Dendritic cell treated with granulocyte-macrophage colony-stimulating factor and Interleukin-4, amounts not matched to agents 40 ng/mL and 50 ng/mL, for 4 days (primary cell): Measurements from ENCODE around the gene VGLL4.

Experiments used
- H3K27ac Mint-ChIP-seq: one replicate; pipeline ENCODE4 v1.8.0; 2022; ENCODE audit warnings: mild to moderate bottlenecking, mixed read lengths
- H3K27me3 Mint-ChIP-seq: one replicate; pipeline ENCODE4 v1.8.0; 2022; ENCODE audit warnings: mild to moderate bottlenecking, mixed read lengths
- H3K36me3 Mint-ChIP-seq: one replicate; pipeline ENCODE4 v1.8.0; 2022; ENCODE audit warnings: low read depth, mixed read lengths
- H3K4me1 Mint-ChIP-seq: one replicate; pipeline ENCODE4 v1.8.0; 2022; ENCODE audit warnings: low read depth, mixed read lengths
- H3K4me3 Mint-ChIP-seq: one replicate; pipeline ENCODE4 v1.8.0; 2022; ENCODE audit warnings: mild to moderate bottlenecking, moderate library complexity, mixed read lengths
- H3K9me3 Mint-ChIP-seq: one replicate; pipeline ENCODE4 v1.8.0; 2022; ENCODE audit warnings: mixed read lengths
- intact Hi-C: fragments of 100-400 bp; cut with micrococcal nuclease; formaldehyde crosslinking; loops from one replicate; pipeline ENCODE4 v1.15.0; 2022

The VGLL4 gene

DNA sequence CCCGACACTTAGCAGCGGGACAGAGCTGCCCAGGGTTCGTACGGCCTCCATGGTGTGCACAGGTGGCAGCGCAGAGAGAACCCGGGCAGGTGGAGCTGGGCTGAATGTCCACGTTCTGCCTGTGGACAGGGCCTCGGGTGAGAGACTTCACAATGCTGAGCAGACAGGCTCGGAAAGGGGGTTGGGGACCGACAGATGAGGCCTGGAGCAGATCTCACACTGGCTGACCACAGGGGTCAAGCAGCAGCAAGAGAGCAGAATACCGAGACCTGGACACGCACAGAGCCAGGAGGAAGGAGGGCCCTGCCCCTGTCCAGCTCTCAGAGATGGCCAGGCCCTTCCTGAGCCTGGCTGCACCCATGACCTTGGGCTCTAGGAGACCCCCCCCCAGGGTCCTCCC is 83.0 kb downstream of the VGLL4 start:
- no peaks in the 10 kb centered on the region for H3K9me3 Mint-ChIP-seq
- no peak overlapping the region for H3K4me3 Mint-ChIP-seq
- peaks cover 97% of the 10 kb centered on the region for H3K36me3 Mint-ChIP-seq
- intact Hi-C loops, result no loop called here
- H3K27ac Mint-ChIP-seq, result no peak overlapping the region
- H3K27me3 Mint-ChIP-seq, result no peaks in the 10 kb centered on the region
- no peaks in the 10 kb centered on the region for H3K4me1 Mint-ChIP-seq

DNA sequence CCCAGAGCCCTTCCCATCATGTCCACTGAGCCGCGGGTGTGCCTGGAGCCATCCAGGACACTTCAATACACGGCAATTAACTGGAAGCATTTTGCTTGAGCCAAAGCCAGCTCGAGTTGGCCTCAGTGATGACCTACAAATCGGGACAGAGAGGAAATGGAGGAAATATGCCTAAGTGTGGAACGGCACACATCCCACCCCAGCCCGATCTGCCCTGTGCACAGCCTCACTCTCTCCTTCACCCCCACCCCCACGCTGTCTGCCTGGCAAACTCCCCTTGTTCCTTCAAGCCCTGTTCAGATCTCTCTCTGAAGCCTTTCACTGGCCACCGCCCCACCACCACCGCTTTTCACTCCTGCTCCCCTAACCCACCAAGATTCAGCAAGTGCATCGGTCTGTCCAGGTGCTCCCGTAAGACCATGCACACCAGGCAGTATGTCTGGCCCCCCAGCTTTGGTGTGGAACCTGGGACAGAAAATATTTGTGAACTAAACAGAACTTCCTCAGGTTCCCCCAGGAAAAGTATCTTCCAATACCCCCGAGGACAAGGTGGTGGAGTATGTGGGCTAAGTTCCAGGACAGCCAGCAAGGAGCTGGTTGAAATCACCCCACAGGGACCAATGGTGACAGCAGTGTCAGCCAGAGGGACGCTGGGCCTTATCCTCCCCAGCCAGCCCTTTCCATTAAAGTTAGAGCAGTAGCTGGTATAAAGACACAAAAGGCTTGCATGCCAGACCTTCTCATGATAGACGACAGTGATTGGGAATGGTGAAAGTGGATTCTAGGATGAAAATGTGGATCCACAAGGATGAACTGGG is 83.7 kb downstream of the VGLL4 start:
- H3K36me3 Mint-ChIP-seq, result peaks cover 97% of the 10 kb centered on the region
- H3K27ac Mint-ChIP-seq, result peak overlapping the region; percentile 33

DNA sequence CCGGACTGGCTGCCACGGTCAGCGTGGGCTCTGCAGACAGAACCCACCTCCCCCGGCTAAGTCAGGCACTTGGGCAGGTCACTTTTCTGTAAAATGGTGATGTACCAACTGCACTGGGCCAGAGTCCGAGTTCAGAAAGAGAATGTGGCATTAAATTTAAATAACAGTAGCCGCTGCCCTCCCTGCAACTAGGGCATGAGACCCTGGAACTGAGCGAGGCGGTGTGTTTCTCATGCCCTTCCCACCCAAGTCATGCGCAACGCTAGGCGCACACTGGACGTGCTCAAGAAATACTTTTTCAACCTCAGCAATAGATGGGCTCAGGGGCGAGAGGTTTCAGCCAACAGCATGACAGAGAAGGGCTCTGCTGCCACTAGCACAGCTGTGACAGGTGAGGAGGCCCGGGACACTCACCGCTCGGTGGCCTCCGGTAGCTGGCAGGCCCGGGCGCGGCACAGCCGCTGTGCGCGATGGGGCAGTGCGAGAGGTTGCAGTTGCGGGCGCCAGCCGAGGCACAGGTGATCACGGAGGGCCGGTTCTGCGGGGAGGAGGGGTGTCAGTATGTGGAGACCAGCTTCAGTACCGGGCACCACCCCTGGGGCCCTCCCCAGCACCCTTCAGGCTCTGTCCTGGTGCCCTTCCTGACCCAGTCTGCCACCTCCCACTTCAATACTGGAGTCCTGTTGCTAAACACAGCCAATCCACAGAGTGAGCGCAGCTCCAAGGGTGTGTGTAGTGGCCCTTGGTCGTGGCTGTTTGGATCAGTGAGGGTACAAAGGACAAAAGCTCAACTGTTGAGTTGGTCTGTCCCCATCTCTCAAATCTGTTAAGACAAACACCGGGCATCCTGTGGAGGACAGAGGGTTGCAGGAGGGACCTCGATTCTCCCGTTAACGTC is 84.5 kb downstream of the VGLL4 start:
- no peaks in the 10 kb centered on the region for H3K9me3 Mint-ChIP-seq
- intact Hi-C loops, result no loop called here
- H3K27me3 Mint-ChIP-seq, result no peaks in the 10 kb centered on the region
- no peaks in the 10 kb centered on the region for H3K4me1 Mint-ChIP-seq
- peaks cover 97% of the 10 kb centered on the region for H3K36me3 Mint-ChIP-seq
- no peak overlapping the region for H3K4me3 Mint-ChIP-seq
- peak overlapping the region; percentile 33 for H3K27ac Mint-ChIP-seq

More for the DNA sequence above, 83.7 kb downstream of the VGLL4 start:
- Mint-ChIP-seq H3K4me1 (no peaks in the 10 kb centered on the region), H3K9me3 (no peaks in the 10 kb centered on the region), H3K27me3 (no peaks in the 10 kb centered on the region), H3K4me3 (no peak overlapping the region)
- intact Hi-C loops, result no loop called here

DNA sequence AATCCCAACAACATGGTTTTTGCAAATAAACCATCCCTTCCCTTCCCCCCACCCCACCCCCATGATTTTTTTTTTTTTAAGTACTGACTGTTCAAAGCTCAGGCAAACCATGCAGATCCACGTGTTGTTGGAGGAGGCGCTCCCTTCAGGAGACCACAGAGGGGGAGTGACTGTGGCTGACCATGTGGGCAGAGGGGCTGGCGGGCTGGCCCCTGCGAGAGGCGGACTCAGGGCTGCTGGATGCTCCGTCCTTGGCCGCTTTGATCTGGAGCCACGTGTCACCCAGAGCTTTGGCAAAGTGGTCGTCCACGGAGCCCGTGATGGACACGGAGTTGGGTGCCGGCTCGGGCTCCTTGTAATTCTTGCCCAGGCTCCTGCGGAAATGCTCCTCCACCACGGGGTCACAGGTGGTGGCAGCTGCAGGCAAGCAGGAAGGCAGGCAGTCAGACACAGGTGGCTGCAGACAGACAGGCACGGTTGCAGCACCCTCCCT is 85.3 kb downstream of the VGLL4 start:
- intact Hi-C loops, result no loop called here
- H3K9me3 Mint-ChIP-seq, result no peaks in the 10 kb centered on the region

DNA sequence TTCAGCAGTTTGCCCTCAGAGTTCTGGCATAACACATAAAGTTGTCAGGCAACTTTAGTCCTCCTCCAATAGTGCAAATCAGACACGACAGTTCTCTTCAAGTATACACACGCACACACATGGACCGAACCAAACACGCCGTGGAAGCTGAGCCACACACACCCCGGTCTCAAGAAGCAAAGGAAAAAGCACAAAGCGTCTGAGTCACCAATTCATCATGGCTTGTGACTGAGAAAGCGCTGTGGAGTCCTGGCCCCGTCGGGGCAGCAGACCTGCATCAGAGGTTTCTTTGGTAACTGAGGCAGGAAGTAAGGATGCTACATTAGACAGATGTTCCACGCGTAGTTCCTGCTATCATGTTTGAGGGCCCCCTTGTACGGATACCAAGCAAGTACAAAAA is 85.7 kb downstream of the VGLL4 start:
- Mint-ChIP-seq H3K4me1 (no peaks in the 10 kb centered on the region), H3K27ac (no peak overlapping the region), H3K27me3 (no peaks in the 10 kb centered on the region), H3K36me3 (peaks cover 97% of the 10 kb centered on the region), H3K9me3 (no peaks in the 10 kb centered on the region), H3K4me3 (no peak overlapping the region)
- intact Hi-C loops, result no loop called here

More for the DNA sequence above, 85.3 kb downstream of the VGLL4 start:
- H3K4me3 Mint-ChIP-seq, result no peak overlapping the region
- H3K36me3 Mint-ChIP-seq, result peaks cover 97% of the 10 kb centered on the region
- H3K4me1 Mint-ChIP-seq, result no peaks in the 10 kb centered on the region
- no peak overlapping the region for H3K27ac Mint-ChIP-seq
- no peaks in the 10 kb centered on the region for H3K27me3 Mint-ChIP-seq

DNA sequence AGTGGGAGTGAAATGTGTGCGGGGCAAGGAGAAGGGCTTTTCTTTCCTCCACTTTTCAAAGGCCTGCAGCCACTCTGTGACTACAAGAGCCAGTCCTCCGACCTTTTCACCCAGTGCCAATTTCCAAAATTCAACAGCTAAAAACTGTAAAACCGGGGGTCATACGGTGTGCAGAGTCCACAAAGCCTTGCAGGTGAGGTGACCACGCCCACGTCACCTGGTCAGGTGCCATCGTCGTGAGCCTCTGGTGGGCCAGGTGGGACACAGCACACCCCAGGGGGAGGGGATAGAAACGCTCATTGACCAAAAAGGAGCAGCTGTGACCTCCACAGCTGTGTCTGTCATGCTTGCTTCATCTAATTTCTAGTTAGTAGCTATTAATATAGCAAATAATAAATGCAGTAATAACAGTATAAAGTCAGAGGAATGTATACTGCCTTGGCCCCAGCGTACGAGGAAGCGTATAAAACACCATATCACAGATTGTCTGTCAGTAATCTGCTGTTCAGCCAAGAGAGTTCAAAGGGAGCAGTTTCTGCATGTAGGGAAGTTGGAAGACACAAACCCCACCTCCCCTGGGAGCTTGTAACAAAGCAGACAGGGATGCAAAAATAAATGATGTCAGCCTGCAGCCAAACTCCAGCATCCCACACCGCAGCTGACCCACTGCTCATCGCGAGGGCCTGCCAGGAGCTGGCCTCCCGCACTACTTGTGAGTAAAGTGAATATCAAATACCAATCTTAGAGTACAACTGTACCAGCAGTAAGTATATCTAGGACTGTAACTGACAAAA is 86.7 kb downstream of the VGLL4 start:
- Mint-ChIP-seq H3K4me1 (no peaks in the 10 kb centered on the region), H3K4me3 (no peak overlapping the region), H3K27ac (no peak overlapping the region), H3K36me3 (peaks cover 96% of the 10 kb centered on the region), H3K9me3 (no peaks in the 10 kb centered on the region), H3K27me3 (no peaks in the 10 kb centered on the region)
- intact Hi-C loops, result no loop called here

DNA sequence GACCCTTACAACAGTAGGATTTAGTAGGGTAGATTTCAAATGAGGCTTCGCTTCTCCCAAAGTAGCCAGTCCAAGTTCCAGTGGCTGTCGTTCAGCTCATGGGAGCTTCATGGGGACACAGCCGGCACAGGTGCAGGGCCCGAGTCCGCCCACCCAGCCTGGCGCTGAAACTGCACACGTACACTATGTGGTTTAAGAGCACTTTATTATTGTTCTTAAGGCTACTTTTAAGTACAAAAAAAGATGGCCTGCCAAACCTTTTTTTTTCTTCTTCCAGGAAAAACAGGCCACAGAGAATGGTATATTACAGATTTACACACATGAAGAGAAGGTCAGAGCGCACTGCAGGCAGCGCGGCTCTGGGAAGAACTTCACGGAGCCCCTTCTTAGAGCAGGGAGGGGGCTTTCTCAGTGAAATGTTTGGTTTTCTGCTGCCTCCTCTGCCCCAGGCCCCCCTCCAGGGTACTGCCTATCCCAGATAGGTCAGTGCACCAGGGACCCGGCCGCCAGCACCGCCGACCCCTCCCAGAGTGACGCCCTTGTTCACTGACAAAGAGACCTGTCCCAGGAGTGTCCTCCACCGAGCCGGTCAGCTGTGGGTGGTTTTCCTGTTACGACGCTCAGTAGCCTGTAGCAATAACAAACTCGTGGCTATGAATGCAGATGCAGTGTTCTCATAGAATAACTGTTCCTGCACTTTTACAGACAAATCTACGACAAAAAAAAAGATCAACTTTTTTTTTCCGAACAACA is 87.7 kb downstream of the VGLL4 start:
- intact Hi-C loops, result no loop called here
- Mint-ChIP-seq H3K4me1 (peaks cover 3% of the 10 kb centered on the region), H3K27me3 (no peaks in the 10 kb centered on the region), H3K4me3 (no peak overlapping the region), H3K36me3 (peaks cover 89% of the 10 kb centered on the region), H3K27ac (no peak overlapping the region), H3K9me3 (no peaks in the 10 kb centered on the region)

DNA sequence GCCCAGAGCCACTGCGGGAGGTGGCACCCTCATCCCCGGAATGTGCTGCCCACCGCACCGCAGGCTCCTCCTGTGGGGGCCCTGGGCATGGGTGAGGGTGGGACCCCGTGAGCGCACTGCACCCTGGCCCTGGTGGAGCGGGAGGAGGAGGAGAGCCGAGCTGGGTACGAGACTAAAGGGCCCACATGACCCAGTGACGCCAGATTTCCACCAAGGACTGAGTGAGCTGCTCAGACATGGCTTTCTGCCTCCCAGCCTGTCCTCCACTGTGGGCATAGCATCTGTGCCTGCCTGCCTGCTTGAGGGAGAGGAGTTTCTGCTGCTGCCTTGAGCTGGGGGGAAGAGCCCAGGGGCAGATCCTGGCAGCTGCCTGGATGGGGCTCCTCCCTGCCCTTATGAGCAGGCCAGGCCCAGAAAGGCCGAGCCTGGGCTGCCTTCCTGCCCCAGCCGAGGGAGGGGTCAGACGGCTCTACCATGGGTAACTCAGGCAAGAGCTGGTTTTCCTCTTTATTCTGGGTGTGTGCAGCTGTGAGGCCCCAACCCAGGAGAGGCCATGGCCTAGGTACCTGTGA is 88.4 kb downstream of the VGLL4 start:
- Mint-ChIP-seq H3K36me3 (peaks cover 82% of the 10 kb centered on the region), H3K27ac (no peak overlapping the region), H3K9me3 (no peaks in the 10 kb centered on the region), H3K4me3 (no peak overlapping the region), H3K4me1 (peaks cover 11% of the 10 kb centered on the region), H3K27me3 (no peaks in the 10 kb centered on the region)
- intact Hi-C loops, result no loop called here

DNA sequence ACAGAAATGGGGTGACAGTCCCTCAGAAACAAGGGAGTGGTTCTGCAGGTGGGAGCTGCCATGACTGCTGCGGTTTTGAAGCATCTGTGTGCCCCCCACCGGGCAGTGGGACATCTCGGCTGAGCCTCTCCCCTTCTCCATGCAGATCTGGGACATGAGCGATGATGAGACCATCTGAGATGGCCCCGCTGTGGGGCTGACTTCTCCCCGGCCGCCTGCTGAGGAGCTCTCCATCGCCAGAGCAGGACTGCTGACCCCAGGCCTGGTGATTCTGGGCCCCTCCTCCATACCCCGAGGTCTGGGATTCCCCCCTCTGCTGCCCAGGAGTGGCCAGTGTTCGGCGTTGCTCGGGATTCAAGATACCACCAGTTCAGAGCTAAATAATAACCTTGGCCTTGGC is 89.0 kb downstream of the VGLL4 start:
- no peaks in the 10 kb centered on the region for H3K27me3 Mint-ChIP-seq
- no peak overlapping the region for H3K4me3 Mint-ChIP-seq
- peak overlapping the region; percentile 48 for H3K27ac Mint-ChIP-seq
- peaks cover 75% of the 10 kb centered on the region for H3K36me3 Mint-ChIP-seq
- no peaks in the 10 kb centered on the region for H3K9me3 Mint-ChIP-seq
- peaks cover 14% of the 10 kb centered on the region for H3K4me1 Mint-ChIP-seq
- intact Hi-C loops, result no loop called here

DNA sequence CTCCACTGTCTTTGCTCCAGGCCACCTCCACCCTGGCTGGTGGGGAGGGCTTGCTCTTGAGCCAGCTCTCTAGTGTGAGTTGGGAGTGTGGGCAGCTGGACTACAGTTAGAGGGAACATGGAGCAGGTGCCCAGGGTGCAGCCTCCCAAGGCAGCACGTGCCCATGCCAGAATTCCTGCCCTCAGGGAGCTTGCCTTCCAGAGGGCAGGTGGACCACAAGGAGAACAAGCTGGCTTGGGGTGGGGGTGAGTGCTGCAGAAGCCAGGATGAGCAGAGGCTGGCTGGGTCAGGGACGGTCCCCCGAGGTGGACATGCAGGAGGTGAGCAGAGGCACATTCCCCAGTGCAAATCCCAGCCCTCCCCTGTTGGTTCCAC is 89.5 kb downstream of the VGLL4 start:
- H3K4me1 Mint-ChIP-seq, result peaks cover 18% of the 10 kb centered on the region
- intact Hi-C loops, result no loop called here
- H3K36me3 Mint-ChIP-seq, result peaks cover 71% of the 10 kb centered on the region
- H3K9me3 Mint-ChIP-seq, result no peaks in the 10 kb centered on the region
- no peaks in the 10 kb centered on the region for H3K27me3 Mint-ChIP-seq
- H3K27ac Mint-ChIP-seq, result peak overlapping the region; percentile 48
- H3K4me3 Mint-ChIP-seq, result no peak overlapping the region

DNA sequence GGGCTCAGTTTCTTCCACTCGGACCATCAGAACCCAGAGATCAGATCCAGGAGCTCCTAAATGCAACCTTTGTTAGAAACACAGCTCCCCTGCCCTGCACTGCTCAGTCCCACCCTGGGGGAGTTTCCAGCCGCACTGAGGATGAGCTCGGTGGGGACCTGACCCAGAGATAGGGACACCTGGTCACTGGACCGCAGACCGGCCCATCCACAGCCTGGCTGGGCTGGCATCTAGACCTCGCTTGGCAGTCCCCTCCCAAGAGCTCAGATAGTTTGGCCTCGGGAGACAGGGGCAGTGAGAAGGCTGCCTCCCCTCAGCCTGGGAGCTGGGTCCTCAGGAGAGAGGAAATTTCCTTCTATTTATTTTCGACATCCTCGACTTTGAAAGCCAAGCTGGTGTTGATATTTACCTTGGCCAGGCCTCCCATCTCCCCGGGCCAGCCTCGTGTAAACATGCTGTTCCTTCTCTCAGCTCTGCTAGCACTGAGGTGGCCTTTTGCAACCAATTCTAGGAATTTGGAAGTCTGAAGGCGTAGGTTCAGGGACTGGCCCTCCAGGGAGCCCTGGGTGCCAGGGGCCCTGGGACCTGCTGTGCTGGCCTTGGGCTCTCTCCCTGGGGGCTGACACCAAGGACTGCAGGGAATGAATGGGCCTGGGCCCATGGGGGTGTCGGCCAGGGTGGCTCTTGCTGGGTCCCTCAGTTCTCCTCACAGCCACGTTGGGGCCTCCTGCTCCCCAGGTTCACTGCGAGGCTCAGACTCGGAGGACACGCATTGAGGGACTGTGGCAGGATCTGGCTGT is 90.1 kb downstream of the VGLL4 start:
- H3K4me1 Mint-ChIP-seq, result peaks cover 20% of the 10 kb centered on the region
- intact Hi-C loops, result no loop called here
- H3K27ac Mint-ChIP-seq, result peak overlapping the region; percentile 48
- H3K27me3 Mint-ChIP-seq, result no peaks in the 10 kb centered on the region
- H3K9me3 Mint-ChIP-seq, result no peaks in the 10 kb centered on the region
- H3K36me3 Mint-ChIP-seq, result peaks cover 65% of the 10 kb centered on the region
- H3K4me3 Mint-ChIP-seq, result no peak overlapping the region
